ENCODE results near the gene LPAR6.

DNA sequence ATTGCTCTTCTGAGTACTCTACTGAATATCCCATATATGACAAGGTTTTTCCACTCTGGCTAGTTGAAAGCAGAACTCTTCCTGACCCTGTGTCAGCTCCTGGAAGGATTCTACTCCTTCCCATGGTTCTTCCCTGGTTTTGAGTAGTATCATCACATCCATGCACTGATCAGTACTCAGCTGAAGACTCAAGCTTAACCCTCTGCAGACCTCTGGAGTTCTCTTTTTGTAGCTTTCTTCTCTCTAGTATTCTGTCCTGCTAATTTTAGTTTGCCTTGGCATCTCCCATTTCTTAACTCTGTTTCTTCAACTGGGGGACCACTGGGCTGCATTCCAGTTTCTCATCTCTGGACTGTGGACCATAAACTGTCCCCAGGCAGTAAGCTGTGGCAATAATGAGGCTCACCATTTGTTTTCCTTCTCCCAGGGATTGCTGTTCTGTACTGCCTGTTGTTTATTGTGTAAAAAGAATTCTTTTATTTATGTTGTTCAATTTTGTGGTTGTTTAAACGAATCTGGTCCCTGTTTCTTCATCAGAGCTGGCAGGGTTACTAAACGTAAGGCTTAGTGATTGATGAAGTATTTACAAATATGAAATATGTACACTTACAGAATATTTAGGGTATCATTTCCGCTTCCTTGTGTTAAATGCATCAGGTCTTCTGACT, 19.7 kb downstream of the LPAR6 start:
- TF ChIP-seq CTCF (IDR thresholded peaks at IDR 0.05; ENCODE audit: low read depth, low read length, poor library complexity, severe bottlenecking) = no peak
- no peak for TF ChIP-seq EZH2phosphoT487 (IDR thresholded peaks at IDR 0.05; ENCODE audit: borderline replicate concordance, low read length)
